Astrocyte (in vitro differentiated cells and primary cell): ENCODE data around the gene DOCK1. TPM values are rescaled to one million over a fixed set of nuclear protein-coding genes. Genes with fewer than 3 reads are reported as not detected.

Experiments
- DNase-seq: peaks from one replicate; pipeline ENCODE4 v3.0.0-alpha.2; 2010; ENCODE audit warnings: low read depth
- FAIRE-seq: peaks from 2 replicates; lab custom pipeline; 2011; peaks lifted over from hg19 to GRCh38; lab: Jason Lieb, UNC
- H2AFZ ChIP-seq: 2 replicates; pipeline ENCODE4 v1.6.0; 2012; ENCODE audit warnings: low read depth, low read length, inconsistent platforms
- H3K27ac ChIP-seq: 2 replicates; pipeline ENCODE4 v1.5.1; 2011; ENCODE audit warnings: low read depth, low read length, inconsistent platforms
- H3K27me3 ChIP-seq: 2 replicates; pipeline ENCODE4 v1.6.0; 2011; ENCODE audit warnings: low read length, inconsistent platforms; ENCODE audit not compliant: insufficient read depth
- H3K36me3 ChIP-seq: 2 replicates; pipeline ENCODE4 v1.5.1; 2011; ENCODE audit warnings: low read length, inconsistent platforms; ENCODE audit not compliant: insufficient read depth
- H3K4me1 ChIP-seq: 2 replicates; pipeline ENCODE4 v1.5.1; 2011; ENCODE audit warnings: low read length, inconsistent platforms; ENCODE audit not compliant: insufficient read depth
- H3K4me2 ChIP-seq: 2 replicates; pipeline ENCODE4 v1.6.0; 2012; ENCODE audit warnings: low read length, inconsistent platforms
- H3K4me3 ChIP-seq: 2 replicates; pipeline ENCODE4 v1.5.1; 2011; ENCODE audit warnings: low read depth, mild to moderate bottlenecking, low read length, inconsistent platforms; ENCODE audit not compliant: insufficient read depth
- H3K79me2 ChIP-seq: 2 replicates; pipeline ENCODE4 v1.6.0; 2012; ENCODE audit warnings: mild to moderate bottlenecking, low read length, inconsistent platforms; ENCODE audit not compliant: insufficient read depth
- H3K9ac ChIP-seq: 2 replicates; pipeline ENCODE4 v1.6.0; 2012; ENCODE audit warnings: mild to moderate bottlenecking, low read length, inconsistent platforms
- H3K9me3 ChIP-seq: 2 replicates; pipeline ENCODE4 v1.5.1; 2012; ENCODE audit warnings: low read depth, mild to moderate bottlenecking, low read length, inconsistent platforms; ENCODE audit not compliant: insufficient read depth
- H4K20me1 ChIP-seq: 2 replicates; pipeline ENCODE4 v1.6.0; 2012; ENCODE audit warnings: low read length, inconsistent platforms; ENCODE audit not compliant: insufficient read depth
- H3K27ac Mint-ChIP-seq: one replicate; pipeline ENCODE4 v1.8.0; 2021; ENCODE audit warnings: mild to moderate bottlenecking, mixed read lengths; ENCODE audit not compliant: unreplicated experiment
- H3K27me3 Mint-ChIP-seq: one replicate; pipeline ENCODE4 v1.8.0; 2021; ENCODE audit warnings: low read depth, mixed read lengths; ENCODE audit not compliant: unreplicated experiment
- H3K36me3 Mint-ChIP-seq: one replicate; pipeline ENCODE4 v1.8.0; 2021; ENCODE audit warnings: low read depth, mixed read lengths; ENCODE audit not compliant: unreplicated experiment
- H3K4me1 Mint-ChIP-seq: one replicate; pipeline ENCODE4 v1.8.0; 2021; ENCODE audit warnings: low read depth, mixed read lengths; ENCODE audit not compliant: unreplicated experiment
- H3K4me3 Mint-ChIP-seq: one replicate; pipeline ENCODE4 v1.8.0; 2021; ENCODE audit warnings: mild to moderate bottlenecking, moderate library complexity, mixed read lengths; ENCODE audit not compliant: unreplicated experiment
- H3K9me3 Mint-ChIP-seq: one replicate; pipeline ENCODE4 v1.8.0; 2021; ENCODE audit warnings: mild to moderate bottlenecking, mixed read lengths; ENCODE audit not compliant: unreplicated experiment
- EZH2 ChIP-seq: IDR thresholded peaks from 2 replicates; pipeline ENCODE4 v1.6.1; 2012; ENCODE audit warnings: mild to moderate bottlenecking, low read length, inconsistent platforms; ENCODE audit not compliant: insufficient read depth
- total RNA-seq: library from RNA; stranded (reverse); gene quantifications from 2 replicates; pipeline ENCODE4 v1.2.1, GENCODE V29; 2021
- TF ChIP-seq, protein P1 (sequence below): IDR thresholded peaks from 2 replicates; pipeline ENCODE4 v1.5.1; 2011; ENCODE audit warnings: low read depth, mild to moderate bottlenecking, inconsistent platforms, low read length, moderate library complexity; ENCODE audit not compliant: insufficient read depth

DOCK1 gene
- total RNA-seq, 1 donor from 2014 or later, result 42.5 TPM

DNA sequence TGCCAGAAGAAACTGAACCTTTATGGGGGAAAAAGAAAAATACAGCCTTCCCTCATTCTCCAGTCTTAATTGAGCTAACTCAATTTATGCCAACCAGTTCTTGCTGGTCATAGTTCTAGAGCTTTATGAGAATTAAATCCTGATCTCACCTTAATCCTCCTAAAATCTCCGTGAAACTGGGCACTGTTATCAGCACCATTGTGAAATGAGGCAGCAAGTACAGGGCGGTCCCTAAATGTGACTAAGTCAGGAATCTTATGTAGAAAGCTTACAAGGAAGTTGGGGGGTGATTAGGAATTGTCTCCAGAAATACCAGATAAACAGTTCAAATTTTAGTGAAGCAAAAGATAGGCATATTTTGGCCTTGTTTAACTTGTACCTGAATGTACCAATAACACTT lies 301.9 kb downstream of the DOCK1 start:
- Histone ChIP-seq H3K27me3 (no peaks in the 10 kb centered on the region), H3K36me3 (no peaks in the 10 kb centered on the region), H3K9ac (no peak overlapping the region), H3K9me3 (no peaks in the 10 kb centered on the region), H3K79me2 (no peaks in the 10 kb centered on the region), H2AFZ (no peak overlapping the region), H3K27ac (no peak overlapping the region), H3K4me3 (no peak overlapping the region), H3K4me1 (no peaks in the 10 kb centered on the region), H3K4me2 (no peak overlapping the region), H4K20me1 (peaks cover 8% of the 10 kb centered on the region)
- FAIRE-seq, result no peak
- H3K4me1 Mint-ChIP-seq, result no peaks in the 10 kb centered on the region
- TF ChIP-seq EZH2, result no peak
- TF ChIP-seq, protein P1, sequence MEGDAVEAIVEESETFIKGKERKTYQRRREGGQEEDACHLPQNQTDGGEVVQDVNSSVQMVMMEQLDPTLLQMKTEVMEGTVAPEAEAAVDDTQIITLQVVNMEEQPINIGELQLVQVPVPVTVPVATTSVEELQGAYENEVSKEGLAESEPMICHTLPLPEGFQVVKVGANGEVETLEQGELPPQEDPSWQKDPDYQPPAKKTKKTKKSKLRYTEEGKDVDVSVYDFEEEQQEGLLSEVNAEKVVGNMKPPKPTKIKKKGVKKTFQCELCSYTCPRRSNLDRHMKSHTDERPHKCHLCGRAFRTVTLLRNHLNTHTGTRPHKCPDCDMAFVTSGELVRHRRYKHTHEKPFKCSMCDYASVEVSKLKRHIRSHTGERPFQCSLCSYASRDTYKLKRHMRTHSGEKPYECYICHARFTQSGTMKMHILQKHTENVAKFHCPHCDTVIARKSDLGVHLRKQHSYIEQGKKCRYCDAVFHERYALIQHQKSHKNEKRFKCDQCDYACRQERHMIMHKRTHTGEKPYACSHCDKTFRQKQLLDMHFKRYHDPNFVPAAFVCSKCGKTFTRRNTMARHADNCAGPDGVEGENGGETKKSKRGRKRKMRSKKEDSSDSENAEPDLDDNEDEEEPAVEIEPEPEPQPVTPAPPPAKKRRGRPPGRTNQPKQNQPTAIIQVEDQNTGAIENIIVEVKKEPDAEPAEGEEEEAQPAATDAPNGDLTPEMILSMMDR, result no peak
- H3K9me3 Mint-ChIP-seq, result no peaks in the 10 kb centered on the region
- H3K27ac Mint-ChIP-seq, result no peak overlapping the region
- H3K27me3 Mint-ChIP-seq, result no peaks in the 10 kb centered on the region
- no peak for DNase-seq
- no peak overlapping the region for H3K4me3 Mint-ChIP-seq
- H3K36me3 Mint-ChIP-seq, result peaks cover 7% of the 10 kb centered on the region

DNA sequence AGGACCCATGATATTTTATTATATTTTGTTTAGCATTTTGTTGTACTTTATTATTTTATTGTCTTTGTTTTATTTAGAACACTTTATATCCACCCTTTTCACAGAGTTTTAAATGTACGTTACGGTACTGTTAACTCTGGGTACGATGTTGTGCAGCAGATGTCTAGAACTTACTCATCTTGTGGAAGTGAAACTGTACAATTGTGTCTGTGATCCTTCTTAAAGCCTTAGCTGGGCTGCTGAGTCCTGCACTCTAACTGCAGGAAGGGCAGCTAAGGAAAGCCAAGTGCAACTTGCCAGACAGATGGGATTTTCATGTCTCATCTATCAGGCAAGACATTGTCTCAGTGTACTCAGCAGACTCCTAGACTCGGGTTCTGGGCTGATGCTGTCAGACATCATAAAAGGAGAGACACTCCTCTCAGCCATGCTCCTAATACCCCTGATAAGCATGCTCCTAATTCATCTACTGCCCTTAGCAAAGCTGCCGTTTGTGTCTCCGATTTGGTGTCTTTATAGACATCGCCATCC lies 305.8 kb downstream of the DOCK1 start:
- FAIRE-seq (no peak), DNase-seq (no peak)
- Histone ChIP-seq H3K4me2 (no peak overlapping the region), H3K79me2 (no peaks in the 10 kb centered on the region), H3K27me3 (no peaks in the 10 kb centered on the region), H3K9ac (no peak overlapping the region), H3K9me3 (no peaks in the 10 kb centered on the region), H4K20me1 (peaks cover 18% of the 10 kb centered on the region), H3K4me3 (no peak overlapping the region), H3K4me1 (no peaks in the 10 kb centered on the region), H3K36me3 (no peaks in the 10 kb centered on the region), H2AFZ (no peak overlapping the region), H3K27ac (no peak overlapping the region)
- H3K36me3 Mint-ChIP-seq, result peaks cover 4% of the 10 kb centered on the region
- no peaks in the 10 kb centered on the region for H3K27me3 Mint-ChIP-seq
- no peak overlapping the region for H3K4me3 Mint-ChIP-seq
- H3K4me1 Mint-ChIP-seq, result peaks cover 3% of the 10 kb centered on the region
- peaks cover 2% of the 10 kb centered on the region for H3K9me3 Mint-ChIP-seq
- no peak overlapping the region for H3K27ac Mint-ChIP-seq
- TF ChIP-seq, protein P1, result no peak
- TF ChIP-seq EZH2, result no peak

DNA sequence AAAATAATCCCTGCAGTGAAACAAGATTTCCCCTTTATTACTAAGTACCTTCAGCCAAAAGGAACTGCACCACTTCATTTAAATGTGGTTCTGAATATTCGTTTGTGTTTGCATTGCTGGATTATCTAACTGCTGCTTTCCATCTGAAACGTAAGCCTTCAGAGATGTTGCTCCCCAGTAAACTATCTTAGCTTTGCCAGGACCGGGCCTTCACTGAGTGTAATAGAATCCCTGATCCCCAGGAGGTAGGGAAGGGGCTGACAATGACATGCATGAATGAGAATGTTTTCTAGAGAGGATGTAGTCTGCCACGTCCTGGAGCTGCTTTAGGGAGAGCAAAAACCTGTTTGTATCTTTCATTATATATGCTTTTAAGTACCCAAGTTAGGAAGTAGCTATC lies 310.6 kb downstream of the DOCK1 start:
- Histone ChIP-seq H3K4me2 (no peak overlapping the region), H3K4me1 (no peaks in the 10 kb centered on the region), H3K9ac (no peak overlapping the region), H3K4me3 (no peak overlapping the region), H2AFZ (no peak overlapping the region), H3K27ac (no peak overlapping the region), H3K9me3 (no peaks in the 10 kb centered on the region), H3K36me3 (peaks cover 3% of the 10 kb centered on the region), H3K27me3 (no peaks in the 10 kb centered on the region), H3K79me2 (no peaks in the 10 kb centered on the region), H4K20me1 (peaks cover 21% of the 10 kb centered on the region)
- Mint-ChIP-seq H3K27me3 (no peaks in the 10 kb centered on the region), H3K9me3 (peaks cover 2% of the 10 kb centered on the region), H3K36me3 (peaks cover 6% of the 10 kb centered on the region), H3K4me1 (peaks cover 15% of the 10 kb centered on the region), H3K27ac (no peak overlapping the region), H3K4me3 (no peak overlapping the region)
- no peak for TF ChIP-seq EZH2
- TF ChIP-seq, protein P1, result no peak
- no peak for FAIRE-seq
- no peak for DNase-seq
